NB4 (cell line): ENCODE results near the gene IQCK.

Experiments used
- CTCF ChIP-seq: IDR thresholded peaks from one replicate; pipeline ENCODE4 v1.5.1; 2012; ENCODE audit warnings: low read depth, low read length
- MYC ChIP-seq: IDR thresholded peaks from 2 replicates; pipeline ENCODE4 v1.6.1; 2011; ENCODE audit warnings: low read depth, low read length
- POLR2A ChIP-seq: IDR thresholded peaks from 2 replicates; pipeline ENCODE4 v1.6.1; 2011; ENCODE audit warnings: mild to moderate bottlenecking; ENCODE audit not compliant: insufficient read length; ENCODE audit errors: extremely low read depth

GRCh38 chr16:19872935-19873334, 154.9 kb downstream of the IQCK start:
- TF ChIP-seq CTCF: no peak
- TF ChIP-seq POLR2A: no peak
- no peak for TF ChIP-seq MYC
